M059J (cell line): Measurements from ENCODE around the gene RPL10. TPM values are rescaled to one million over a fixed set of nuclear protein-coding genes. Genes with fewer than 3 reads are reported as not detected.

Source experiments
- DNase-seq: peaks from one replicate; pipeline ENCODE4 v3.0.0-alpha.2; 2012; ENCODE audit warnings: low read depth
- total RNA-seq: library from RNA; depleted of rRNA; stranded (reverse); fragments of >200 nt; shearing (Covaris generic); gene quantifications from 2 replicates; pipeline ENCODE4 v1.2.3, GENCODE V29; 2014; rRNA removed

RPL10 gene
- total RNA-seq = 3,989 and 5,487 TPM in 2 replicates

GRCh38 chrX:154397888-154398667 is at the start of gene RPL10:
TSS of gene RPL10 (plus strand) at chrX:154398377. CDS start at chrX:154398520, 143 bp downstream.
- peak; percentile 98 for DNase-seq

- peak; percentile 54 for DNase-seq
Observed at GRCh38 chrX:154348646-154349358, 49.4 kb upstream of the RPL10 start.

- DNase-seq = peak; percentile 45
Observed at GRCh38 chrX:154349359-154349935, 48.7 kb upstream of the RPL10 start.

GRCh38 chrX:154349979-154350378 is 48.2 kb upstream of the RPL10 start:
- no peak for DNase-seq

- peak; percentile 32 for DNase-seq
Observed at GRCh38 chrX:154350429-154351182, 47.6 kb upstream of the RPL10 start.

GRCh38 chrX:154351183-154352011 is 46.8 kb upstream of the RPL10 start:
- DNase-seq = no peak

- DNase-seq = no peak
Observed at GRCh38 chrX:154352012-154352401, 46.2 kb upstream of the RPL10 start.

GRCh38 chrX:154352466-154352865 is 45.7 kb upstream of the RPL10 start:
- no peak for DNase-seq

GRCh38 chrX:154353172-154353843 is 44.9 kb upstream of the RPL10 start:
- no peak for DNase-seq

GRCh38 chrX:154354013-154354412 is 44.2 kb upstream of the RPL10 start:
- DNase-seq = no peak

- DNase-seq = no peak
Observed at GRCh38 chrX:154354516-154354915, 43.7 kb upstream of the RPL10 start.

DNA sequence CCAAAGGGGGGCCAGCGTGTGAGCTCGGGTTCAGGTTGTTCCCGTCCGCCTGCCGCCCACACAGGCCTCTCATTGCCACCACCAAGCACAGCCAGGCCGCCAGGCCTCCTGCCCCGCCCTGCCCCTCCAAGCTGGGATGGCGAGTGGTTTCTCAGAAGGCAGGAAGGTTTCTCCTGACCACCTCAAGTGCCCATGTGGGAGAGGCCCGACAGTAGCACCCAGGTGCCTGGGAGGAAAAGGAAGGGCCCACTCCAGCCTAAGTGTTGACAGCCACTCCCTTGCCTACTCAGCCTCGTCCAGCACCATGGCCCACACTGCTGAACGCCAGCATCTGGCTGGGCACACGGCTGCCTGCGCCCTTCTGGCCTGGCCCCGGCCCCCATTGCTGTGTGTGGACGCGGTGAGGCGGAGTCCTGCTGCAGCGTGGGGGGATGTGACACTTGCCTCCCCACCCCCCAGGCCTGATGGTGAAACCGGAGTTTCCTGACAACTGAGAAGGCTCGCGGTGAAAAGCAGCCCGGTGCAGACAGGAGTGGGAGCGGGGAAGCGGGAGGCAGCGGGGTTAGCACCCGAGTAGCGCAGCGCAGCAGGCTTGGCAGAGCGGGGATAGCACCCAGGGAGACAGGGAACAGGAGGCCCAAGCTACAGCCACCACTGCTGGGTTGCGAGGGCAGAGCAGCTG is 42.9 kb upstream of the RPL10 start:
- DNase-seq = no peak

DNA sequence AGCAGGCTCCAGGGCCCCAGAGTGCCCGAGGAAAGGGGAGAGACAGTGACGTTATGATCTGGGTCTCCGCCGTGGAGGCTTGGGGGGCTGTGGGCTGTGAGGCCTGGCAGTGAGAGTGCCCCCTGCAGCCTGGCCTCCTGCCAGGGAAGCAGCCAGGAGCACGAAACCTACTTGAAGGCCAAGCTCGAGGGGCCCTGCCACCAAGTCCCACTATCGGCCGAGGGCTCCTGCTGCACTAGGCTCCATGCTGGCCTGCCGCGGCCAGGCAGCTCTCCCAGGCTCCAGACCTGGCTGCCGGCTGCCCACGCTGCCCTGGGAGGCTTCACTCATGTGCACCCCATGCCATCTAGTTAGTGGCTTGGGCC is 42.4 kb upstream of the RPL10 start:
- no peak for DNase-seq

DNA sequence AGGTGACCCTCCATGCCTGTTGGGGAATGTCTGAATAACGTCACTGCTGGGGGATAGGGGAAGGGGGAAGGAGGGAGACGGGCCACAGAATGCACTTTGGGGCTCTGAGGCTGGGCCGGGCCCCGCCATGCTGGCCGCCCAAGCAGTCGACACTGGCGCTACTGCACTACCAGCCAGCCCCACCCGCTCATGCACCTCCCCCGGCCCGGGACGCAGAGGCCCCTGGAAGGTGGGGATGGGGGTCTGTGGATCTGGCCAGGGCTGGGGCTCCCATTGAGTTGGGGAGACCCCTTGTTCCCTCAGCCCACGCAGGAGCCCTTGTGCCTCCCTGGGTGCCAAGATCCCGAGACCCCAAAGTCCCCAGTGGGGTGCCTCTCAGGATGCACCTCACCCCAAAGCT is 41.6 kb upstream of the RPL10 start:
- DNase-seq = no peak

DNA sequence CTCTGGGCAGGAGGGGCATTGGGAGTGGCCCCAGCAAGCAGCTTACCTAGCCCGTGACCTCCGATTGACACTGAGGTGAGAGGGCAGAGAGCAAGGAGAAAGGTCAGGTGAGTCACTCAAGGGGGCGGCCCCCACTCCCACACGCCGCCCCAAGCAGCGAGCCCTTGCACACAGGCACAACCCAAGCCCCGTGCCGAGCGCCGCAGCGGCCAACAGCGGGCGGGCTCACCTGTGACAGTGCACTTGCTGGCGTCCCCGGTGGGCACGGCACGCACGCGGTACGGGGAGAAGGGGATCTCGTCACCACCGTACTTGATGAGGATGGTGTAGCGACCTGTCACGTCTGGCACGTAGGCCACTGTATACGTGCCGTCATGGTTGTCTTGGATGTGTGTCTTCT is 41.0 kb upstream of the RPL10 start:
- DNase-seq = peak; percentile 1

- DNase-seq = no peak
Observed at GRCh38 chrX:154358011-154358410, 40.2 kb upstream of the RPL10 start.

DNA sequence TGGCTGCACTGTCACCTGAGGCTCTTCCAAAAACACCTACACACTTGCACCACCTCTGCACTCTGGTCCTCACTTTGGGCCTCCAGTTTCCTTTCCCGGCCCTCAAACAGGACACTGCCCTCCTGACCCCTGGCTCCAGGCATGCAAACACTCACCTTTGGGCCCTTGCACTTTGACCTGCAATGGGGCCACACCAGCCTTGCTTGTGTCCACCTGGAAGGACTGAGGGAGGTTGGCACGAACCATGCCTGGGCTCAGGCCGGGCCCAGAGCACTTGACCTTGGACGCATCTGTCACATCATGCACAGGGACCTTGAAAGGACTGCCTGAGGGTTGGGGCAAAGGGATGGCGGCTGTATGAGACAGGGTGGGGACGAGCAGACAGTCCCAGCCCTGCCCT is 39.3 kb upstream of the RPL10 start:
- no peak for DNase-seq

- DNase-seq = no peak
Observed at GRCh38 chrX:154359362-154360154, 38.6 kb upstream of the RPL10 start.

DNA sequence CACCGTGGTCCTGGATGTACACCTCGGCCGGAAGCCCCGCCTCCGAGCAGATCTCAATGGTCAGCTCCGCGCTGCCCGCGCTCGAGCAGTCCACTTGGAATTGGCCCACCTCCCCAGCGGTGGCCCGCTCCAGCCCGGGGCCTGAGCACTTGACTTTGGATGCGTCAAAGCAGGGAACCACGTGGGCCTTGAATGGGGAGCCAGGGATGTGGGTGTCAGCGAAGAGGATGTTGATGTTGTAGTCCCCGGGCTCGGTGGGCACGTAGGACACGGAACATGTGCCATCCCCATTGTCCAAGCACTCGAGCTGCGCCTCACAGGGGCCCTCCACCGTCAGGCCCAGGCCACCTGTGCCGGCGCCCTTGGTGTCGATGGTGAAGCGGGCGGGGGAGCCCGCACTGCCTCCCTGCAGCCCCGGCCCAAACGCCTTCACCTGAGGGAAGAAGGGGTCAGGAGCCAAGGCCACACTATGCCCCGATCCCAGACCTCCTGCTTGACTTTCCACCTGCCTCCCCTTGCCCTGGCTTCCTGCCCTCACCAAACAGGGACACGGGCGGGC is 37.9 kb upstream of the RPL10 start:
- DNase-seq = no peak
